ENCODE results near the gene PLEKHG4B. TPM values are rescaled to one million over a fixed set of nuclear protein-coding genes. Genes with fewer than 3 reads are reported as not detected.
"Not testable (repeated sequence)": the region's sequence is repeated elsewhere in the genome, so short reads cannot be mapped to it uniquely, and the experiment has no call there.

PLEKHG4B gene
- total RNA-seq, 1 experiment from 2014 or later: not detected

- DNase-seq (ENCODE audit: extremely low read depth, low read depth): no peak
Observed at GRCh38 chr5:196350-196749, 104.4 kb downstream of the PLEKHG4B start.

- not testable (repeated sequence) for DNase-seq (ENCODE audit: extremely low read depth, low read depth)
Observed at GRCh38 chr5:197031-197430, 105.1 kb downstream of the PLEKHG4B start.

GRCh38 chr5:197892-198489 lies 106.0 kb downstream of the PLEKHG4B start:
- DNase-seq (ENCODE audit: extremely low read depth, low read depth): no peak

- no peak for DNase-seq (ENCODE audit: extremely low read depth, low read depth)
Observed at GRCh38 chr5:198516-199196, 106.7 kb downstream of the PLEKHG4B start.

- DNase-seq (ENCODE audit: extremely low read depth, low read depth): no peak
Observed at GRCh38 chr5:199197-199949, 107.4 kb downstream of the PLEKHG4B start.

- DNase-seq (ENCODE audit: extremely low read depth, low read depth): no peak
Observed at GRCh38 chr5:199950-200645, 108.1 kb downstream of the PLEKHG4B start.

- DNase-seq (ENCODE audit: extremely low read depth, low read depth): no peak
Observed at GRCh38 chr5:200985-201384, 109.0 kb downstream of the PLEKHG4B start.

- no peak for DNase-seq (ENCODE audit: extremely low read depth, low read depth)
Observed at GRCh38 chr5:201672-202071, 109.7 kb downstream of the PLEKHG4B start.

GRCh38 chr5:203246-203930 lies 111.4 kb downstream of the PLEKHG4B start:
- no peak for DNase-seq (ENCODE audit: extremely low read depth, low read depth)

GRCh38 chr5:204001-204400 lies 112.0 kb downstream of the PLEKHG4B start:
- DNase-seq (ENCODE audit: extremely low read depth, low read depth): no peak

GRCh38 chr5:204462-204861 lies 112.5 kb downstream of the PLEKHG4B start:
- no peak for DNase-seq (ENCODE audit: extremely low read depth, low read depth)

GRCh38 chr5:204966-205670 lies 113.2 kb downstream of the PLEKHG4B start:
- DNase-seq (ENCODE audit: extremely low read depth, low read depth): no peak

- no peak for DNase-seq (ENCODE audit: extremely low read depth, low read depth)
Observed at GRCh38 chr5:206406-206805, 114.4 kb downstream of the PLEKHG4B start.

GRCh38 chr5:206927-207536 lies 115.1 kb downstream of the PLEKHG4B start:
- DNase-seq (ENCODE audit: extremely low read depth, low read depth): no peak

GRCh38 chr5:207599-207998 lies 115.6 kb downstream of the PLEKHG4B start:
- DNase-seq (ENCODE audit: extremely low read depth, low read depth): no peak

- no peak for DNase-seq (ENCODE audit: extremely low read depth, low read depth)
Observed at GRCh38 chr5:208449-209114, 116.6 kb downstream of the PLEKHG4B start.

- DNase-seq (ENCODE audit: extremely low read depth, low read depth): no peak
Observed at GRCh38 chr5:213803-214395, 121.9 kb downstream of the PLEKHG4B start.

GRCh38 chr5:215256-215655 lies 123.3 kb downstream of the PLEKHG4B start:
- DNase-seq (ENCODE audit: extremely low read depth, low read depth): not testable (repeated sequence)

- not testable (repeated sequence) for DNase-seq (ENCODE audit: extremely low read depth, low read depth)
Observed at GRCh38 chr5:216076-216475, 124.1 kb downstream of the PLEKHG4B start.
